Fibroblast of lung (primary cell): ENCODE data around the gene EXOC6B. TPM values are rescaled to one million over a fixed set of nuclear protein-coding genes. Genes with fewer than 3 reads are reported as not detected.

Experiments
- DNase-seq, 2 donors: peaks; one replicate each; pipeline versions ENCODE4 v3.0.0 to v3.0.0-alpha.2; 2010; ENCODE audit warnings: low read depth in 2 of 2
- H2AFZ ChIP-seq: 2 replicates; pipeline ENCODE4 v1.5.1; 2012; ENCODE audit warnings: low read length, control low read depth, inconsistent platforms
- H3K27ac ChIP-seq: 2 replicates; pipeline ENCODE4 v1.5.1; 2011; ENCODE audit warnings: low read length, control low read depth; ENCODE audit not compliant: insufficient read depth
- H3K27me3 ChIP-seq: 2 replicates; pipeline ENCODE4 v1.5.1; 2011; ENCODE audit warnings: mild to moderate bottlenecking, low read length; ENCODE audit not compliant: control insufficient read depth, insufficient read depth
- H3K36me3 ChIP-seq: 2 replicates; pipeline ENCODE4 v1.5.1; 2011; ENCODE audit warnings: low read length; ENCODE audit not compliant: control insufficient read depth, insufficient read depth
- H3K4me1 ChIP-seq: 2 replicates; pipeline ENCODE4 v1.5.1; 2011; ENCODE audit warnings: low read length; ENCODE audit not compliant: control insufficient read depth, insufficient read depth; ENCODE audit errors: extremely low read depth
- H3K4me2 ChIP-seq: 2 replicates; pipeline ENCODE4 v1.5.1; 2011; ENCODE audit warnings: low read length, control low read depth; ENCODE audit not compliant: insufficient read depth; ENCODE audit errors: extremely low read depth
- H3K4me3 ChIP-seq, 4 experiments: fragments of 200-600 bp in 1 of 4; sonication (generic) in 1 of 4; replicated peaks in 1 of 4; 2 replicates each; pipeline ENCODE4 v1.5.1; 2011 to 2016; ENCODE audit warnings: low read length in 4 of 4, low read depth in 3 of 4, mild to moderate bottlenecking in 3 of 4, control low read depth in 2 of 4, inconsistent platforms in 1 of 4, mixed read lengths in 1 of 4; ENCODE audit not compliant: insufficient read depth in 1 of 4; ENCODE audit errors: control extremely low read depth in 1 of 4
- H3K79me2 ChIP-seq: 2 replicates; pipeline ENCODE4 v1.5.1; 2012; ENCODE audit warnings: mild to moderate bottlenecking, low read length, inconsistent platforms; ENCODE audit not compliant: control insufficient read depth, insufficient read depth
- H3K9ac ChIP-seq: 2 replicates; pipeline ENCODE4 v1.5.1; 2011; ENCODE audit warnings: mild to moderate bottlenecking, low read length, control low read depth; ENCODE audit not compliant: insufficient read depth
- H3K9me3 ChIP-seq: 2 replicates; pipeline ENCODE4 v1.5.1; 2012; ENCODE audit warnings: low read depth, low read length; ENCODE audit not compliant: control insufficient read depth, insufficient read depth
- H4K20me1 ChIP-seq: 2 replicates; pipeline ENCODE4 v1.5.1; 2011; ENCODE audit warnings: low read length; ENCODE audit not compliant: control insufficient read depth, insufficient read depth; ENCODE audit errors: extremely low read depth
- EZH2 ChIP-seq: IDR thresholded peaks from 2 replicates; pipeline ENCODE4 v1.5.1; 2012; ENCODE audit warnings: low read length, control low read depth, mild to moderate bottlenecking; ENCODE audit errors: missing control alignments
- polyA plus RNA-seq, 2 donors: library from polyadenylated mRNA; depleted of rRNA in 1 of 2; stranded (reverse) in 1 of 2; unstranded in 1 of 2; fragments of >200 nt; gene quantifications; 2 replicates each; pipeline ENCODE4 v1.2.1, GENCODE V29; 2011 to 2012; ENCODE audit warnings: missing spikeins in 1 of 2
- total RNA-seq: library from RNA; depleted of rRNA; stranded (reverse); fragments of >200 nt; gene quantifications from 2 replicates; pipeline ENCODE4 v1.2.1, GENCODE V29; 2014
- TF ChIP-seq, protein P1 (sequence below), 2 donors: IDR thresholded peaks in 1 of 2; conservative IDR thresholded peaks in 1 of 2; 1 replicate in 1 of 2; 2 replicates in 1 of 2; pipeline ENCODE4 v1.5.1; 2011 to 2012; ENCODE audit warnings: low read length in 2 of 2, control low read depth in 1 of 2, inconsistent platforms in 1 of 2, low read depth in 1 of 2, mild to moderate bottlenecking in 1 of 2

The EXOC6B gene
- total and polyA plus RNA-seq, 2 donors (not counting 1 experiment from before 2014, with no cell fraction given): 26.3 to 36.5 TPM

- H3K79me2 ChIP-seq: no peaks in the 10 kb centered on the region
- DNase-seq: no peak
- H4K20me1 ChIP-seq: peaks cover 2% of the 10 kb centered on the region
- no peak overlapping the region for H2AFZ ChIP-seq
- H3K9me3 ChIP-seq: no peaks in the 10 kb centered on the region
- TF ChIP-seq, protein P1, sequence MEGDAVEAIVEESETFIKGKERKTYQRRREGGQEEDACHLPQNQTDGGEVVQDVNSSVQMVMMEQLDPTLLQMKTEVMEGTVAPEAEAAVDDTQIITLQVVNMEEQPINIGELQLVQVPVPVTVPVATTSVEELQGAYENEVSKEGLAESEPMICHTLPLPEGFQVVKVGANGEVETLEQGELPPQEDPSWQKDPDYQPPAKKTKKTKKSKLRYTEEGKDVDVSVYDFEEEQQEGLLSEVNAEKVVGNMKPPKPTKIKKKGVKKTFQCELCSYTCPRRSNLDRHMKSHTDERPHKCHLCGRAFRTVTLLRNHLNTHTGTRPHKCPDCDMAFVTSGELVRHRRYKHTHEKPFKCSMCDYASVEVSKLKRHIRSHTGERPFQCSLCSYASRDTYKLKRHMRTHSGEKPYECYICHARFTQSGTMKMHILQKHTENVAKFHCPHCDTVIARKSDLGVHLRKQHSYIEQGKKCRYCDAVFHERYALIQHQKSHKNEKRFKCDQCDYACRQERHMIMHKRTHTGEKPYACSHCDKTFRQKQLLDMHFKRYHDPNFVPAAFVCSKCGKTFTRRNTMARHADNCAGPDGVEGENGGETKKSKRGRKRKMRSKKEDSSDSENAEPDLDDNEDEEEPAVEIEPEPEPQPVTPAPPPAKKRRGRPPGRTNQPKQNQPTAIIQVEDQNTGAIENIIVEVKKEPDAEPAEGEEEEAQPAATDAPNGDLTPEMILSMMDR (conservative IDR thresholded peaks at IDR 0.05 in 1 of 2, IDR thresholded peaks at IDR 0.05 in 1 of 2; ENCODE audit: low read depth in 1 of 2, low read length in 2 of 2): no peak
- TF ChIP-seq EZH2: no peak
- no peak overlapping the region for H3K9ac ChIP-seq
- no peak overlapping the region for H3K27ac ChIP-seq
- H3K36me3 ChIP-seq: no peaks in the 10 kb centered on the region
- no peaks in the 10 kb centered on the region for H3K27me3 ChIP-seq
- H3K4me2 ChIP-seq: no peak overlapping the region
- no peak overlapping the region for H3K4me3 ChIP-seq
- no peaks in the 10 kb centered on the region for H3K4me1 ChIP-seq
Measured at GRCh38 chr2:72413716-72414115, 412.1 kb downstream of the EXOC6B start.

GRCh38 chr2:72412214-72412613, 413.6 kb downstream of the EXOC6B start:
- no peak overlapping the region for H3K4me3 ChIP-seq

GRCh38 chr2:72399879-72400278, 426.0 kb downstream of the EXOC6B start:
- H3K9me3 ChIP-seq: no peaks in the 10 kb centered on the region
- no peaks in the 10 kb centered on the region for H3K79me2 ChIP-seq
- no peaks in the 10 kb centered on the region for H3K27me3 ChIP-seq
- H3K4me3 ChIP-seq: no peak overlapping the region
- H2AFZ ChIP-seq: no peak overlapping the region
- H3K9ac ChIP-seq: no peak overlapping the region
- H3K4me1 ChIP-seq: no peaks in the 10 kb centered on the region
- H3K4me2 ChIP-seq: no peak overlapping the region
- H3K36me3 ChIP-seq: no peaks in the 10 kb centered on the region
- no peak for DNase-seq
- TF ChIP-seq EZH2: no peak
- TF ChIP-seq, protein P1 (conservative IDR thresholded peaks at IDR 0.05 in 1 of 2, IDR thresholded peaks at IDR 0.05 in 1 of 2; ENCODE audit: low read depth in 1 of 2, low read length in 2 of 2): no peak
- H4K20me1 ChIP-seq: no peaks in the 10 kb centered on the region
- no peak overlapping the region for H3K27ac ChIP-seq

More at GRCh38 chr2:72412214-72412613, 413.6 kb downstream of the EXOC6B start:
- Histone ChIP-seq H3K27ac (no peak overlapping the region), H3K9ac (no peak overlapping the region), H2AFZ (no peak overlapping the region), H3K27me3 (no peaks in the 10 kb centered on the region), H3K36me3 (no peaks in the 10 kb centered on the region), H3K79me2 (no peaks in the 10 kb centered on the region), H3K9me3 (no peaks in the 10 kb centered on the region), H4K20me1 (peaks cover 2% of the 10 kb centered on the region), H3K4me2 (no peak overlapping the region), H3K4me1 (no peaks in the 10 kb centered on the region)
- peak in 1 of 2 donors; percentile 6 for DNase-seq
- TF ChIP-seq EZH2: no peak
- TF ChIP-seq, protein P1 (conservative IDR thresholded peaks at IDR 0.05 in 1 of 2, IDR thresholded peaks at IDR 0.05 in 1 of 2; ENCODE audit: low read depth in 1 of 2, low read length in 2 of 2): no peak
